Stimulated activated CD8-positive, alpha-beta memory T cell treated with anti-CD3 and anti-CD28 coated beads, Interleukin-15, amount 100 ng/mL, for 24 hours (primary cell): Measurements from ENCODE around the gene PRLR.
"Not testable (repeated sequence)": the region's sequence is repeated elsewhere in the genome, so short reads cannot be mapped to it uniquely, and the experiment has no call there.

ENCODE experiments used
- DNase-seq: peaks from one replicate; pipeline ENCODE4 v3.0.0-alpha.2; 2020; ENCODE audit warnings: low read depth

The PRLR gene

GRCh38 chr5:35069188-35069587 is 161.1 kb downstream of the PRLR start:
- no peak for DNase-seq

DNA sequence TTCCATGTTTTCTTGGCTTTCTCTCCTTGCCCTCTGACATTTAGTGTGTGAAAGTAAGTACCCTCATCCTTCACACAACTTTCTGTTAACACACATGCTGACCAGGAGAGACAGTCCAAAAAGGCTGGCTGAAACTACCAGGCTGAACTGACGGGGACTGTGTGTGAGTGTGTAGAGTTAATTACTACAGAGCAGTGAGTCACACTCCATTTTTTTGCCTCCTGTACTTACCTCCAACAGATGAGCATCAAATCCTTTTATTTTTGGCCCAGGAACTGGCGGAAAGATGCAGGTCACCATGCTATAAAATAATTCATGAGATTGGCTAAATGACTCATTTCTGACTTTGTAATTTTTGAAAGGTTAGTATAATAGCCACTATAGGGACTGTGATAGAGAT is 162.3 kb downstream of the PRLR start:
- no peak for DNase-seq

DNA sequence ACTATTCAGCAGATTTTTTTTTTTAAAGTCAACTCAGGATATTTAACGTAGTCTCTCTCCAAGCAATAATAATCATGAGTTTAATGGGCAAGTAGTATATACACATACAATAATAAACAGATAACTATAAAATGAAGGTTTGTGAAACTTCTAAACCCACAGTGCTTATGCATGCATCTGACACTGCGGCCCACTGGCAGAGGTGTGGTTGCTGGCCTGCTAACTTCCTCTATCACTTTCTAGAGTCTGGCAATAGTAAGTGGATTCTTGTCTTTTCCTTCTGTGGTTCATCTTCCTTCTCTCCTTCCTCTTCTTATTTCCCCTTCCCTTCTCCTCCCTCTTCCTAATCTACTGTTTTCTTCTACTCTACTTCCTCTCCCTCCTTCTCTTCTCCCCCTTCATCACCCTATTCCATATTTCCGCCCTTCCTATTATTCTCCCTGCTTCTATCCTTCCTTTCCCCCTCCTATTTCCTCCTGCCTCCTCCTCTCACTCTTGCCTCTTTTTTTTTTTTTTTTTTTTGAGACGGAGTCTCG is 164.0 kb downstream of the PRLR start:
- DNase-seq: no peak

DNA sequence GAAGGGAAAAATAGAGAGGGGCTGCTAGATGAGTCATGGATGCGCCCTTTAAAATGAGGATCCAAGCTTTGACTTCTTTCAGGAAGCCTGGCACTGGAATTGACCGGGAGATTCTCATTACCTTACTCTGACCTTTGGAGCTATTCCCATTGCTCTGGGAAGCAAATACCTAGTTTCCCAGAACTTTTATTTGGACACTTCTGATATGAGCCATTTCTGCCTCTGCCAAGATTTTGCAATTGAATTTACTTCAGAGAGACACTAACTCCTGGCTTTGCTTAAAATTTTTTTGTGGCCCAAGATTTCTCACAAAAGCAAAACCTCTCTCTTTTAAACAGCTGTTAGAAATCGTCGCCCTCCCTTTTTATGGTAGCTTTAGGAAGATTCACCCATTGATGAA is 166.9 kb downstream of the PRLR start:
- no peak for DNase-seq

- DNase-seq: no peak
These were observed 169.0 kb downstream of the PRLR start for GRCh38 chr5:35061211-35061770.

GRCh38 chr5:35060236-35060635 is 170.1 kb downstream of the PRLR start:
- DNase-seq: no peak

DNA sequence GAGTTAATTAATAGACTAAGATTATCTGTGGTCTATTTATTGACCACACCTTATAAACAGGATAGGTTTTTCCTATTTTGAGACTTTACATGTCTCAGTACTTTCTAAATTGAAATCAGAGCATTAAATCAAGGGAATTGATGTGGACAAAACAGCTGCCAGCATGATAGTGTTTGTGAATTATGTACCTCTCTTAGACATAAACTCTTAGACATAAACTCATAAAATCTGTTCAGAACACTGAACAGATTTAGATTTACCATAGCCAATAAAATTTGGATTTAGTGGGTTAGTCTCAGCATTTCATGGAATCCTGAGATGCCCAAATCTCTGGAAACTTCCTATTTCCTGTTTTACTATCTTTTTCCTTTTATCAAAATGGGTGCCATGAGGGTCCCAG is 171.0 kb downstream of the PRLR start:
- no peak for DNase-seq

DNA sequence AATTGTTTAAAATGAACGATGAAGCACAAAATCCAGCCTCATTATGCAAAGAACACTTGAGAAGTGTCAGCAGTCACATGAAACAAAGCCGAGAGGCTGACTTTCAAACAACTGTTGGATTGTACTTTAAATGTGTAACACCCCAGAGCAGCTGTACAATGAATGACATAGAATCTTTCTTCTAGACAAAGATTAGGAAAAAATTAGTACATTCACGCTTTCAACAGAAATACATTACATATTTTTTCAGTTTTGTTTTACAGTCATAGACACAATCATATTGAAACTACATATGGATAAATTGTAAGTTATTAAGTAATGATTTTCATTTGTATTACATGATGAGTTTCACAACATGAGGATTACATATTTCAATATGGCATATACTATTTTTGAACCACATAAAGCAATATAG is 171.9 kb downstream of the PRLR start:
- DNase-seq: no peak

DNA sequence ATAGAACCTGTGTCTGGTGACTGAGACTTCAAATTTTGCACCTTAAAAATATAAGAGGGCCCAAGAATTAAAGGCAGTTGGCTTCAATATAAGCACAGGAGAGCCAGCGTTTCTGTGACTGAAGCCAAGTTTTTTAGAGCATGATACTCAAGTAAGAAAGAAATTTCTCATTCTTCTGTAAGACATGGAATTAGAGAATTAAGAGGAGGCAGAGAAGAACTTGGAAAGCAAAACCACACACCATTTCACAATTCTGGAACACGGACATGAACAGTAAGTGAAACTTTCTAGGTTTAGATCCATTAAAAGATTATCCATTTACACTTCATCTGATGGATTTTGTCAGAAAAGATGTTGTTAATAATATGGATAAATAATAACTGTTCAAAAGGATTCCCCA is 173.6 kb downstream of the PRLR start:
- no peak for DNase-seq

- no peak for DNase-seq
These were observed 177.4 kb downstream of the PRLR start for GRCh38 chr5:35052838-35053237.

DNA sequence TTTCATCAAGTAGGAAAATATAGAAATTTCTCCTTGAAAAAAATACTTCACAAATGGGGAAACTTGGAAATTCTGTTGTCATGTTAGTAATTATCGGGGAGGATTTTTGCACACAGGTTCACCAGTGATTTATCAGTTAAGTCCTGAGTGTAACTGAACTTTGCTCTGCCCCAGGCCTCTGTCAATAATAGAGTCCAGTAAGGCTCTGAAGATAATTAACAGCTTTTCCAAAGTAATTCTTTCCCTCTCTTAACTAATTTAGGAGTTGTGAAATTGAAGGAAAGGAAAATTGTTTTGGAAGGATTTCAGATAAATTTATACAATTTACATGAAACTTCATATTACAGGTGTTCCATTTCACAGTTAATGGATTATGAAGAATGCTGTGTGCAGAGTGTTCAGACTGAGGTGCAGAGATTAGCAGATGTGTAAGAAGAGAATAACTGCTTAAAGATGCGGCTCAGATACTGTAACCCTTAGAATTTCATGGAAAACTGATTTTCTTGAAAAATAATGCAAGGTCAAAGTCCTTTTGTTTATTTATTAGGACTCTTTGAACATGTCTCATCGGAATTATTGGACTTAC is 179.7 kb downstream of the PRLR start:
- no peak for DNase-seq

DNA sequence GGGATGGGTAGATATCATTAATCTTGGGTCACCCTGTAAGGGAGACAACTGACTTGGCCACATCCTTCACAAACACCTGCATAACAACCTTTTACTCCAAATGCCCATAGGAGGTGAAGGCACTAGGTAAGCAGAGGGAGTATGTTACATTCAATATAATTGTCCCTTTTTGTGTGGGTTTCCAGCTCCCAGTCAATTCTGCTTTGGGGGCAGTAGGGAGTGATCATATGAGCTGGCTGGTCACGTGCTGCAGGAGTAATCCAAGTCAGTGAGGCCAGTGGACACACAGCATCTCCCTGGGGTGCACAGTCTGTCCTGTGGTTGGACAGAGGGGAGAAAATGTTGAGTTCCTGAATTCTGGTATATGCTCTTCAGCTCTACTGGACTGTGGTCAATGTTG is 181.4 kb downstream of the PRLR start:
- DNase-seq: no peak

DNA sequence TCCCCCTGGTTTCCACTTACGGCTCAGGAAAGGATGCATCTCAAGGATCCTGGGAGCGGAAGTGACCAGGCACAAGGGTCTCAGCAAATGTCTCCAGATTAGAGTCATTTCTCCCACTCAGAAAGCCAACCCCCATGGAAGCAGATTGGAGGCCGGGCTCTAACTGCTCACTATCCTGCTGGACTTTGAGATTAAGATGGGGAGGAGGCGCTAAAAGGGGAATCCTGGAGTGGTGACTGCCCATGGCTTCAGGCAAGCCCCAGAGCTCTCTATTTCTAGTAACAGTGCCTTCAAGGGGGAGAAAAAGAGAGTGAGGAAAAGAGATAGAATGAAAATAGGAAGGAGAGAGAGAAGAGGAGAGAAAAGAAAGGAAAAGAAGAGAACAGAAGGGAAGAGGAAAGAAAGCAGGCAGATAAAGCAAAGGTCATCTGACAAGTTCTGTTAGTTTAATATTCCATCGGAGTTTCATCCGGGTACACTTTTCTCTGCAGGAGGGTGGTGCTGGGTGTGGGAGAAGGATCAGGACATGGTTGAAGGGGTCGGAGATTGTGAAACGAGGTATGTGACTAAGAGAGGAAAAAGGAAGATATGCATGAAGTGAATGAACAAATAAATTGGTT is 182.4 kb downstream of the PRLR start, which contains the start of gene AGXT2:
AGXT2 (minus strand) TSS at position 165 of the 620 bp plus-strand sequence; CDS start at position 108, 57 bp downstream.
- no peak for DNase-seq

GRCh38 chr5:35046774-35047173 is 183.5 kb downstream of the PRLR start:
- no peak for DNase-seq

DNA sequence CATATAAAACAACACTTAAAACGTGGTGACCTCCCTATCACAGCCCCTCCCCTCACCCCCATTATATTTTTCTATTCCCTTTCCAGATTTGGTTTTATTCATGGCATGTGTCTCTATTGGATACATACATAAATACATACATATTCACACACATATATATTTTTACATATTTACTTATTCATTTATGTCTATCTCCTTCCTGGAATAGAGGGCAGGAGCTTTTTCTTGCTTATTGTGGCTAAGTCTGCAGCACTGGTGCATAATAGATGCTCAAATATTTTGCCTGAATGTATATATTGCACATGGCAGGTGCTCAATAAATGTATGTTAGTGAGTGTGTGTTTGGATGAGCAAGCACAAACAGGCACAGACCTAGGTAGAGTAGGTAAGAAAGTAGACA is 185.0 kb downstream of the PRLR start:
- DNase-seq: no peak

- DNase-seq: no peak
These were observed 185.6 kb downstream of the PRLR start for GRCh38 chr5:35044649-35045048.

- no peak for DNase-seq
These were observed 187.5 kb downstream of the PRLR start for GRCh38 chr5:35042781-35043180.

DNA sequence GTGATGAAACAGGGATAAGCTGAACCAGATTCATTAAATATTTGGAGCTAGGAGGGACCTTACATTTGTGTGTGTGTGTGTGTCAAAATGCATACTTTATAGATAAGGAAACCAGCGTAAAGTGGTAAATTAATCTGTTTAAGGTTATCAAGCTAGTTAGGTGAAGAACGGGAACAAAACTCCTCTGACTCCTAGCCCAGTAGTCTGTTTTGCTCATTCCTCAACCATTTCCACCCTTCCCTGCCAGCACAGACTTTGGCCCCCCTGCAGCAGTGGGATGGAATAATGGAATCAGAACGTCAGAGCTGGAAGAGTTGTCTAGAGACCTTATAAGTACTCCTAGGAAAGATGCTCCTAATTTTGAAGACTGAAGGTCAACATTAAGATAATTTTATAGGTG is 189.0 kb downstream of the PRLR start:
- DNase-seq: no peak

DNA sequence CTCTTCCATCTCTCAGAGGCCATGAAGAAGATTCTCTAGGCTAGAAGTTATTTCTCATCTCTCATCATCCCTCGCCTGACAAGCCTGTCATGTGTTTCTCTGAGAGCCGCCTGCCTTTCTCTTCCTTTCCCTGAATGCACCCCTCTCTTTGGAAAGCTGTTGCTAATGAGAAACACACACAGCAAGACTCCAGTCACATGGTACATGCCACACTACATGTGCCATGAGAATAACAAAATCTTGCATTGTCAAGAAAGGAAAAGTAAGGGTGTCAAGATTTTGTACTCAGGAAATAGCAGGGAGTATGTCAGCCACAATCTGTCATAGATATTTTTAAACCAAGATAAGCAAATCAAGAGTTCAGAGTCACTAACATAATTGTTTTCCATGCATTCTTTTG is 191.4 kb downstream of the PRLR start:
- DNase-seq: no peak

DNA sequence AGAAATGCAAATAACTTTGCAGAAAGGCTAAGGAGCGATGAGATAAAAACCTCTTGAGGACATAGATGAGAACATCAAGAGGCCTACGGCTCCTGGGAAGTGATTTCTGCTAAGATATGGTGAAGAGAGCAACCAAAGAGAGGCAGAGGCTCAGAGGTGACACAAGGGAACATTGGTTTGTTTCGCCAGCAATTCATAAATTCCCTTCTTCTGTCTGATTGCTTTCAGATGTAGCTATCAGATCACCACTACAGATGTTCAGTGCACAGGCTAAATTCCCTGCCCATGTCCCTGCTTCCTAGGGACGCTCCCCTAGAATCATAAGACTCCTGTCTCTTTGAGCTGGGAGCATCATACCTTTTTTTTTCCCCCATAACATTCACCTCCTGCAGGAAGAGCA is 193.8 kb downstream of the PRLR start:
- DNase-seq: no peak

- not testable (repeated sequence) for DNase-seq
These were observed 194.4 kb downstream of the PRLR start for GRCh38 chr5:35035929-35036328.

DNA sequence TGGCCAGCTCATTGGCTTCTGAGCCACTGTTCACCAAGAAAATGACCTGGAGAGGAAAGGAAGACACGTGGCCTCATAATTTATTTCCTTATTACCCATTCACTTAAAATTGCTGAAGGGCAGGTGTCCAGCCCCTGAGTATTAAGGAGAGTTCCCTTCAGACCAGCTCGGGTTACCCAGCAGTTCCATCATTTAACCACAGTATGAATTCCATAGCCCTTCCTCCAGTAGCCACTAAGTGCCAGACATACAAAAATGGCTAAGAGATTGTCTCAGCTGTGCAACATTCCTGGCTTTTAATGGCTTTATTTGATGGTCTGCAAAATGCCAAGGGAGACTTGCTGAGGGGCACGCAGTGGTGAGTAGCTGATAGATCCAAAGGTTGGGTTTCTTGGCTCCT is 195.0 kb downstream of the PRLR start:
- DNase-seq: no peak

- no peak for DNase-seq
These were observed 197.9 kb downstream of the PRLR start for GRCh38 chr5:35032356-35032755.

DNA sequence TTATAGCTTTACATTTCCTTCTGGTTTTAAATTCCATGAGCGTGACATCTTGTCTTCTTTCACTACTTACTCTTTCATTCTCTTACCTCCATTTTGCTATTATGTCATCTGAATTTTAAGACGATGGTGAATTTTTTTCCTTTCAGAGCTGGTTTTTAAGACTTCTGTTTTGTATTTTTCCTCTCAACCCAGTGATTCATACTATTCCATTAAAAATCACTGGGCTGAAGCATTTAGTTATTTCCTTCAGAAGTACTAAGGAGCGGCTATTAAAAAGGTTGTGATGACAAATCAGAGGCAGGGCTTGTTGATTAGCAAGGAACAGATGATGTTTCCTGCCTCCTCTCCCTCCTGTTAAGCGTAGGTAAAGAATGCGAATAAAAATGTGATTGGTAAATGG is 199.0 kb downstream of the PRLR start:
- no peak for DNase-seq
